HEK293 (cell line): ENCODE data around the gene FXYD3.

ENCODE experiments used
- CTCF ChIA-PET: fragments of 350-600 bp; formaldehyde crosslinking; extraction: SDS; loops from one replicate; lab custom pipeline; 2021; ENCODE audit warnings: antibody characterized with exemption; lab: Yijun Ruan, JAX
- POLR2A ChIA-PET: fragments of 300-600 bp; formaldehyde crosslinking; extraction: SDS; loops from one replicate; lab custom pipeline; 2020; ENCODE audit warnings: antibody characterized with exemption, inconsistent platforms; lab: Yijun Ruan, JAX
- H3K27ac ChIP-seq: fragments of 200-500 bp; sonication (Bioruptor generic); 2 replicates; pipeline ENCODE4 v1.5.1; 2014; ENCODE audit warnings: low read depth, low read length, control low read depth, inconsistent platforms; ENCODE audit errors: extremely low read depth
- H3K36me3 ChIP-seq, 2 experiments: fragments of 200-500 bp in 1 of 2; sonication (Bioruptor generic) in 1 of 2; 1 replicate in 1 of 2; 2 replicates in 1 of 2; pipeline ENCODE4 v1.5.1; 2014 to 2017; ENCODE audit warnings: inconsistent platforms in 2 of 2, low read length in 2 of 2; ENCODE audit not compliant: control insufficient read depth in 2 of 2, insufficient read depth in 1 of 2
- H3K4me1 ChIP-seq: fragments of 200-500 bp; sonication (Bioruptor generic); 2 replicates; pipeline ENCODE4 v1.5.1; 2014; ENCODE audit warnings: mild to moderate bottlenecking, low read length, inconsistent platforms; ENCODE audit not compliant: control insufficient read depth, insufficient read depth
- H3K4me3 ChIP-seq: 2 replicates; pipeline ENCODE4 v1.5.1; 2011; ENCODE audit warnings: low read depth, mild to moderate bottlenecking, control low read depth, low read length, moderate library complexity
- H3K9me3 ChIP-seq: fragments of 200-500 bp; sonication (Bioruptor generic); 2 replicates; pipeline ENCODE4 v1.5.1; 2014; ENCODE audit warnings: low read depth, low read length, inconsistent platforms; ENCODE audit not compliant: control insufficient read depth, insufficient read depth
- EGR2 ChIP-seq: fragments of 450-650 bp; formaldehyde crosslinking; IDR thresholded peaks from 2 replicates; pipeline ENCODE4 v1.5.1; 2016; ENCODE audit warnings: low read depth, missing biosample characterization, missing genetic modification characterization
- GFI1B ChIP-seq: fragments of 450-650 bp; formaldehyde crosslinking; IDR thresholded peaks from 2 replicates; pipeline ENCODE4 v1.5.1; 2016; ENCODE audit warnings: missing biosample characterization, missing genetic modification characterization
- KLF1 ChIP-seq: fragments of 450-650 bp; formaldehyde crosslinking; IDR thresholded peaks from 2 replicates; pipeline ENCODE4 v1.5.1; 2016; ENCODE audit warnings: missing biosample characterization, missing genetic modification characterization
- OSR2 ChIP-seq: fragments of 450-650 bp; formaldehyde crosslinking; IDR thresholded peaks from 2 replicates; pipeline ENCODE4 v1.5.1; 2016; ENCODE audit warnings: missing biosample characterization, missing genetic modification characterization
- SALL2 ChIP-seq: fragments of 450-650 bp; formaldehyde crosslinking; IDR thresholded peaks from 2 replicates; pipeline ENCODE4 v1.5.0; 2017; ENCODE audit warnings: missing biosample characterization, mild to moderate bottlenecking, missing genetic modification characterization, borderline replicate concordance
- SP3 ChIP-seq: fragments of 450-650 bp; formaldehyde crosslinking; IDR thresholded peaks from 2 replicates; pipeline ENCODE4 v1.5.1; 2016; ENCODE audit warnings: missing biosample characterization, missing genetic modification characterization
- ZBTB10 ChIP-seq: fragments of 450-650 bp; formaldehyde crosslinking; IDR thresholded peaks from 2 replicates; pipeline ENCODE4 v1.5.1; 2016; ENCODE audit warnings: missing biosample characterization, missing genetic modification characterization
- ZBTB17 ChIP-seq: fragments of 450-650 bp; formaldehyde crosslinking; IDR thresholded peaks from 2 replicates; pipeline ENCODE4 v1.5.1; 2016; ENCODE audit warnings: missing biosample characterization, missing genetic modification characterization
- ZFHX2 ChIP-seq: fragments of 450-650 bp; formaldehyde crosslinking; conservative IDR thresholded peaks from 2 replicates; pipeline ENCODE4 v1.5.1; 2016; ENCODE audit warnings: missing biosample characterization, missing genetic modification characterization
- ZFP3 ChIP-seq: fragments of 450-650 bp; formaldehyde crosslinking; IDR thresholded peaks from 2 replicates; pipeline ENCODE4 v1.5.1; 2016; ENCODE audit warnings: low read depth, missing biosample characterization, missing genetic modification characterization
- ZFP37 ChIP-seq: fragments of 450-650 bp; formaldehyde crosslinking; IDR thresholded peaks from 2 replicates; pipeline ENCODE4 v1.5.1; 2016; ENCODE audit warnings: missing biosample characterization, missing genetic modification characterization
- ZNF148 ChIP-seq: fragments of 450-650 bp; formaldehyde crosslinking; IDR thresholded peaks from 2 replicates; pipeline ENCODE4 v1.5.0; 2017; ENCODE audit warnings: missing biosample characterization, missing genetic modification characterization, borderline replicate concordance
- ZNF175 ChIP-seq: fragments of 450-650 bp; formaldehyde crosslinking; IDR thresholded peaks from 2 replicates; pipeline ENCODE4 v1.5.1; 2016; ENCODE audit warnings: missing biosample characterization, missing genetic modification characterization
- ZNF221 ChIP-seq: fragments of 450-650 bp; formaldehyde crosslinking; IDR thresholded peaks from 2 replicates; pipeline ENCODE4 v1.5.1; 2017; ENCODE audit warnings: missing biosample characterization, missing genetic modification characterization, borderline replicate concordance
- ZNF266 ChIP-seq: fragments of 450-650 bp; formaldehyde crosslinking; IDR thresholded peaks from 2 replicates; pipeline ENCODE4 v1.5.1; 2016; ENCODE audit warnings: missing biosample characterization, missing genetic modification characterization, low read depth
- ZNF274 ChIP-seq, 2 experiments: fragments of 200-500 bp in 1 of 2; fragments of 450-650 bp in 1 of 2; sonication (Bioruptor generic) in 1 of 2; formaldehyde crosslinking in 1 of 2; IDR thresholded peaks; 2 replicates each; pipeline versions ENCODE4 v1.5.1 to v1.6.1; 2014 to 2016; ENCODE audit warnings: borderline replicate concordance in 1 of 2, inconsistent platforms in 1 of 2, low read length in 1 of 2, missing biosample characterization in 1 of 2, missing genetic modification characterization in 1 of 2
- ZNF302 ChIP-seq: fragments of 450-650 bp; formaldehyde crosslinking; IDR thresholded peaks from 2 replicates; pipeline ENCODE4 v1.5.1; 2016; ENCODE audit warnings: missing biosample characterization, missing genetic modification characterization, low read depth
- ZNF473 ChIP-seq: fragments of 450-650 bp; formaldehyde crosslinking; IDR thresholded peaks from 2 replicates; pipeline ENCODE4 v1.5.1; 2017; ENCODE audit warnings: missing biosample characterization, missing genetic modification characterization
- ZNF623 ChIP-seq: fragments of 450-650 bp; formaldehyde crosslinking; IDR thresholded peaks from 2 replicates; pipeline ENCODE4 v1.5.1; 2016; ENCODE audit warnings: missing biosample characterization, missing genetic modification characterization
- ZNF639 ChIP-seq: fragments of 450-650 bp; formaldehyde crosslinking; IDR thresholded peaks from 2 replicates; pipeline ENCODE4 v1.5.1; 2016; ENCODE audit warnings: missing biosample characterization, missing genetic modification characterization
- ZNF645 ChIP-seq: fragments of 450-650 bp; formaldehyde crosslinking; IDR thresholded peaks from 2 replicates; pipeline ENCODE4; 2016; ENCODE audit warnings: missing biosample characterization, missing genetic modification characterization
- ZNF664 ChIP-seq: fragments of 450-650 bp; formaldehyde crosslinking; IDR thresholded peaks from 2 replicates; pipeline ENCODE4 v1.5.1; 2016; ENCODE audit warnings: missing biosample characterization, missing genetic modification characterization
- ZNF843 ChIP-seq: fragments of 450-650 bp; formaldehyde crosslinking; IDR thresholded peaks from 2 replicates; pipeline ENCODE4 v1.5.1; 2016; ENCODE audit warnings: missing biosample characterization, missing genetic modification characterization
- TF ChIP-seq, protein P1 (sequence below): fragments of 450-650 bp; formaldehyde crosslinking; IDR thresholded peaks from 2 replicates; pipeline ENCODE4 v1.5.1; 2016; ENCODE audit warnings: missing biosample characterization, missing genetic modification characterization
- TF ChIP-seq, protein P2 (sequence below): fragments of 450-650 bp; formaldehyde crosslinking; IDR thresholded peaks from 2 replicates; pipeline ENCODE4 v1.5.1; 2016; ENCODE audit warnings: missing biosample characterization, missing genetic modification characterization

Gene FXYD3

DNA sequence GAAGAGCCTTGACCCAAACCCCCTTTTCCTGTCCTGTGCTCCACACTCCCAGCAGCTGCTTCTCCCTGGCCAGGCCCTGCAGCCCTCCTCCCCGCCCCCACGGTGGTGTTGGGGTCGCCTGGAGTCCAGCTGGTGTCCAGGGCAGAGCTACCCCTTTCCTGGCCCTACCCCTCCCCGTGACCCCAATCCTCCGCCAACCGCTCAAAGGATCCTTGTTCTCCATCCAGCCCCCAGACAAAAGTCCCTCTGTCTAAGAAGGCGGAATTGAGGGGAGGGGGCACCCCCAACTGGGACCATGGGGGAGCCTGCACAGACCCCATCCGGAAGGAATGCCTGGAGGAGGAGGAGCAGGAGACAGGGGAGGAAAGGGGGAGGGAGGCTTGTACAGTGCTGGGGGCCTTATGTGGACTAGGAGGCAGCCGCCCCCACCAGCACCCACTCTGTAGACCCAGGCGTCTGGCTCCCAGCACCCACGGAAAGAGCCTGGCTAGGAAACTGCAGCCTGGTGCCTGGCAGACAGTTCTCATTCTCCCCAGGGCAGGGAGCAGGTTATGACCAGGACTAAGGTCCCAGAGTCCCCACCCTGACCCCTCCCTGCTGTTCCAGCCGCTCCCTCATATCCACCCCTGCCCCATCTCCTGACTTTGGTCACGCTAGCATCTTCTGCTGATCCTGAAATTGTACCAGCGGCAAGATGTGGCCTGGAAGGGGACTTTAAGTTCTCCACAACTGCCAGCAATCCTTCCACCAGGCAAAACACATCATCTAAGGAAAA lies at the start of gene FXYD3:
Gene FXYD3, plus strand, starts transcription at position 647 of the 775 bp plus-strand sequence. CDS start 3,554 bp downstream, outside the sequence.
- H3K27ac ChIP-seq = no peak within 1 kb of the TSS
- POLR2A ChIA-PET = interaction anchor here (0.5 to 1.0 kb wide), 5 partner anchors 9 to 160 kb away, joined by 3 to 5 read pairs (median 3); partner anchors contain the start of gene FXYD5
- peak within 1 kb of the TSS; percentile 7 for H3K4me3 ChIP-seq
- TF ChIP-seq SP3 (tag by site-specific recombination) (no peak), ZNF266 (tag by site-specific recombination) (no peak), ZNF221 (no peak), ZNF645 (tag by site-specific recombination) (no peak), ZNF843 (no peak), ZFP37 (no peak), KLF1 (tag by site-specific recombination) (peak; percentile 56), ZFHX2 (tag by site-specific recombination) (peak; percentile 78), OSR2 (no peak), ZBTB10 (tag by site-specific recombination) (peak; percentile 54; the same call in 1 of the 2 replicates), EGR2 (tag by site-specific recombination) (peak; percentile 81), ZNF175 (tag by site-specific recombination) (no peak), ZNF473 (peak; percentile 57; the same call in 1 of the 2 replicates), ZBTB17 (peak; percentile 42; the same call in 1 of the 2 replicates), ZNF623 (tag by site-specific recombination) (no peak), ZNF274 (IDR thresholded peaks at IDR 0.05; ENCODE audit: low read length) (no peak), ZNF274 (tag by site-specific recombination; IDR thresholded peaks at IDR 0.05; ENCODE audit: borderline replicate concordance) (no peak), ZNF148 (tag by site-specific recombination) (no peak), ZNF639 (tag by site-specific recombination) (no peak), SALL2 (no peak), ZNF664 (tag by site-specific recombination) (no peak), ZNF302 (tag by site-specific recombination) (no peak), GFI1B (tag by site-specific recombination) (no peak), ZFP3 (tag by site-specific recombination) (no peak)
- TF ChIP-seq, protein P1, sequence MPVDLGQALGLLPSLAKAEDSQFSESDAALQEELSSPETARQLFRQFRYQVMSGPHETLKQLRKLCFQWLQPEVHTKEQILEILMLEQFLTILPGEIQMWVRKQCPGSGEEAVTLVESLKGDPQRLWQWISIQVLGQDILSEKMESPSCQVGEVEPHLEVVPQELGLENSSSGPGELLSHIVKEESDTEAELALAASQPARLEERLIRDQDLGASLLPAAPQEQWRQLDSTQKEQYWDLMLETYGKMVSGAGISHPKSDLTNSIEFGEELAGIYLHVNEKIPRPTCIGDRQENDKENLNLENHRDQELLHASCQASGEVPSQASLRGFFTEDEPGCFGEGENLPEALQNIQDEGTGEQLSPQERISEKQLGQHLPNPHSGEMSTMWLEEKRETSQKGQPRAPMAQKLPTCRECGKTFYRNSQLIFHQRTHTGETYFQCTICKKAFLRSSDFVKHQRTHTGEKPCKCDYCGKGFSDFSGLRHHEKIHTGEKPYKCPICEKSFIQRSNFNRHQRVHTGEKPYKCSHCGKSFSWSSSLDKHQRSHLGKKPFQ (tag by site-specific recombination) = no peak
- TF ChIP-seq, protein P2, sequence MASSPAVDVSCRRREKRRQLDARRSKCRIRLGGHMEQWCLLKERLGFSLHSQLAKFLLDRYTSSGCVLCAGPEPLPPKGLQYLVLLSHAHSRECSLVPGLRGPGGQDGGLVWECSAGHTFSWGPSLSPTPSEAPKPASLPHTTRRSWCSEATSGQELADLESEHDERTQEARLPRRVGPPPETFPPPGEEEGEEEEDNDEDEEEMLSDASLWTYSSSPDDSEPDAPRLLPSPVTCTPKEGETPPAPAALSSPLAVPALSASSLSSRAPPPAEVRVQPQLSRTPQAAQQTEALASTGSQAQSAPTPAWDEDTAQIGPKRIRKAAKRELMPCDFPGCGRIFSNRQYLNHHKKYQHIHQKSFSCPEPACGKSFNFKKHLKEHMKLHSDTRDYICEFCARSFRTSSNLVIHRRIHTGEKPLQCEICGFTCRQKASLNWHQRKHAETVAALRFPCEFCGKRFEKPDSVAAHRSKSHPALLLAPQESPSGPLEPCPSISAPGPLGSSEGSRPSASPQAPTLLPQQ (tag by site-specific recombination) = no peak

More for the DNA sequence above, at the start of gene FXYD3:
- no peaks in the 10 kb centered on the region for H3K9me3 ChIP-seq
- no peaks in the 10 kb centered on the region; a peak in 1 of 3 replicates for H3K36me3 ChIP-seq
- H3K4me1 ChIP-seq = peaks cover 2% of the 10 kb centered on the region; the same call in 1 of the 2 replicates
- CTCF ChIA-PET = interaction anchor here (0.6 to 6.9 kb wide), 57 partner anchors 9 to 380 kb away, joined by 3 to 101 read pairs (median 5); partner anchors contain the start of genes FXYD5, FXYD7, HAMP and LGI4
